Calu3 (cell line): ENCODE data around the gene SETD5. TPM values are rescaled to one million over a fixed set of nuclear protein-coding genes. Genes with fewer than 3 reads are reported as not detected.

Experiments used
- BruUV-seq: library from RNA; stranded (reverse); fragments of 400-500 nt; replicated peaks from 2 replicates; lab custom pipeline; 2021; lab: Mats Ljungman, UMichigan
- CTCF ChIA-PET: fragments of 300-600 bp; sonication (Branson Sonifier 250); formaldehyde crosslinking; loops from one replicate; lab custom pipeline; 2022; ENCODE audit warnings: antibody characterized with exemption; lab: Charles Lee
- DNase-seq: peaks from one replicate; pipeline ENCODE4 v3.0.0; 2022
- H3K27ac Mint-ChIP-seq: one replicate; pipeline ENCODE4 v1.8.0; 2022; ENCODE audit warnings: mixed read lengths; ENCODE audit not compliant: unreplicated experiment
- H3K27me3 Mint-ChIP-seq: one replicate; pipeline ENCODE4 v1.8.0; 2022; ENCODE audit warnings: mixed read lengths; ENCODE audit not compliant: unreplicated experiment
- H3K36me3 Mint-ChIP-seq: one replicate; pipeline ENCODE4 v1.8.0; 2022; ENCODE audit warnings: mild to moderate bottlenecking, moderate library complexity, mixed read lengths; ENCODE audit not compliant: insufficient read depth, unreplicated experiment
- H3K4me1 Mint-ChIP-seq: one replicate; pipeline ENCODE4 v1.8.0; 2022; ENCODE audit warnings: mild to moderate bottlenecking, low read depth, mixed read lengths; ENCODE audit not compliant: unreplicated experiment
- H3K4me3 Mint-ChIP-seq: one replicate; pipeline ENCODE4 v1.8.0; 2022; ENCODE audit warnings: mild to moderate bottlenecking, low read depth, moderate library complexity, mixed read lengths; ENCODE audit not compliant: unreplicated experiment
- H3K9me3 Mint-ChIP-seq: one replicate; pipeline ENCODE4 v1.8.0; 2022; ENCODE audit warnings: low read depth, mixed read lengths; ENCODE audit not compliant: unreplicated experiment
- CTCF ChIP-seq: fragments of 200-600 bp; IDR thresholded peaks from one replicate; pipeline ENCODE4 v1.8.0; 2022; ENCODE audit warnings: antibody characterized with exemption; ENCODE audit not compliant: unreplicated experiment
- intact Hi-C: fragments of 100-400 bp; cut with micrococcal nuclease; formaldehyde crosslinking; loops from one replicate; pipeline ENCODE4 v1.10.0; 2022; ENCODE audit not compliant: unreplicated experiment
- total RNA-seq: library from RNA; stranded (reverse); gene quantifications from 2 replicates; pipeline ENCODE4 v1.2.3, GENCODE V29; 2022

SETD5 gene
- total RNA-seq, 1 experiment from 2014 or later, result 158 TPM

- H3K27ac Mint-ChIP-seq, result no peak overlapping the region
- peaks cover 53% of the 10 kb centered on the region for H3K36me3 Mint-ChIP-seq
- no peaks in the 10 kb centered on the region for H3K4me1 Mint-ChIP-seq
- TF ChIP-seq CTCF, result no peak
- BruUV-seq, result no TSS peak
- H3K9me3 Mint-ChIP-seq, result no peaks in the 10 kb centered on the region
- no peaks in the 10 kb centered on the region for H3K27me3 Mint-ChIP-seq
- intact Hi-C loops, result no loop called here
- no peak overlapping the region for H3K4me3 Mint-ChIP-seq
- DNase-seq, result no peak
- CTCF ChIA-PET, result no interaction called here
These were observed 23.9 kb upstream of the SETD5 start for GRCh38 chr3:9373465-9373864.

- intact Hi-C loops, result no loop called here
- H3K4me3 Mint-ChIP-seq, result no peak overlapping the region
- peaks cover 58% of the 10 kb centered on the region for H3K36me3 Mint-ChIP-seq
- TF ChIP-seq CTCF, result no peak
- no peaks in the 10 kb centered on the region for H3K4me1 Mint-ChIP-seq
- CTCF ChIA-PET, result interaction anchor here (0.6 kb wide), 1 partner anchor 9 kb away, joined by 8 read pairs; no protein-coding TSS in a partner anchor
- no peak for DNase-seq
- H3K27ac Mint-ChIP-seq, result no peak overlapping the region
- no TSS peak for BruUV-seq
- H3K9me3 Mint-ChIP-seq, result no peaks in the 10 kb centered on the region
- H3K27me3 Mint-ChIP-seq, result no peaks in the 10 kb centered on the region
These were observed 19.4 kb upstream of the SETD5 start for GRCh38 chr3:9377981-9378380.

- Mint-ChIP-seq H3K27me3 (no peaks in the 10 kb centered on the region), H3K36me3 (peaks cover 72% of the 10 kb centered on the region), H3K4me3 (no peak overlapping the region), H3K27ac (no peak overlapping the region), H3K4me1 (no peaks in the 10 kb centered on the region), H3K9me3 (no peaks in the 10 kb centered on the region)
- CTCF ChIA-PET, result no interaction called here
- intact Hi-C loops, result no loop called here
- BruUV-seq, result no TSS peak
- TF ChIP-seq CTCF, result no peak
- DNase-seq, result no peak
These were observed 18.1 kb upstream of the SETD5 start for GRCh38 chr3:9379327-9379726.

- BruUV-seq, result no TSS peak
- H3K27ac Mint-ChIP-seq, result peak overlapping the region; percentile 7
- peaks cover 74% of the 10 kb centered on the region for H3K36me3 Mint-ChIP-seq
- no peaks in the 10 kb centered on the region for H3K4me1 Mint-ChIP-seq
- H3K9me3 Mint-ChIP-seq, result no peaks in the 10 kb centered on the region
- CTCF ChIA-PET, result interaction anchor here (0.6 kb wide), 1 partner anchor 370 kb away, joined by 3 read pairs; the partner anchor contains the start of gene OGG1
- no peak overlapping the region for H3K4me3 Mint-ChIP-seq
- no peak for DNase-seq
- no peaks in the 10 kb centered on the region for H3K27me3 Mint-ChIP-seq
- intact Hi-C loops, result no loop called here
- TF ChIP-seq CTCF, result no peak
These were observed 17.4 kb upstream of the SETD5 start for GRCh38 chr3:9380014-9380413.
